ENCODE data around the gene RPS18. TPM values are rescaled to one million over a fixed set of nuclear protein-coding genes. Genes with fewer than 3 reads are reported as not detected.
A peak's percentile ranks its signal among the peaks of the same experiment; 100 is the strongest.

The RPS18 gene
- total and polyA plus RNA-seq, 9 of the 15 experiments (the other 6 are each of a cell fraction or from before 2014, with no cell fraction given), result 5,023 to 17,516 (median 8,131) TPM

GRCh38 chr6:33251395-33252012, 20.4 kb upstream of the RPS18 start (continued):
- TF ChIP-seq ZNF592 (IDR thresholded peaks at IDR 0.05) (no peak), SMARCE1 (IDR thresholded peaks at IDR 0.05) (peak; percentile 37; the same call in 1 of the 2 replicates), ZEB2 (IDR thresholded peaks at IDR 0.05) (0 out of 2 replicates have a peak, but pooled peaks have one; percentile 19), TBP (optimal IDR thresholded peaks at IDR 0.05; ENCODE audit: low read depth, low read length) (no peak), MLLT1 (IDR thresholded peaks at IDR 0.05) (peak; percentile 58 to 64; a peak in 2 of 4 replicates), SREBF1 (IDR thresholded peaks at IDR 0.05; ENCODE audit: borderline replicate concordance, low read depth, low read length) (no peak), BCLAF1 (IDR thresholded peaks at IDR 0.05; ENCODE audit: borderline replicate concordance in 1 of 2, control insufficient read depth in 1 of 2, low read depth in 2 of 2, low read length in 1 of 2) (no peak), HDAC6 (IDR thresholded peaks at IDR 0.05; ENCODE audit: low read depth, low read length) (no peak), NFRKB (IDR thresholded peaks at IDR 0.05; ENCODE audit: low read depth) (no peak)

Measured in K562 (cell line).